GM13977 (cell line): ENCODE measurements around the gene AFF1.

Experiments
- DNase-seq: peaks from one replicate; pipeline ENCODE4 v3.0.0; 2012; ENCODE audit warnings: low spot score
- in situ Hi-C: fragments of 300-500 bp; cut with MboI; formaldehyde crosslinking; loops from one replicate; pipeline ENCODE4 v1.12.0; 2022; ENCODE audit warnings: low sequenced_read_pairs, low pct_unique_long_range_greater_than_20kb, mixed read lengths, inconsistent platforms; ENCODE audit not compliant: unreplicated experiment
- TF ChIP-seq, protein P1 (sequence below): IDR thresholded peaks from 2 replicates; pipeline ENCODE4 v1.5.1; 2012; ENCODE audit warnings: mild to moderate bottlenecking, control low read depth; ENCODE audit not compliant: insufficient read depth; ENCODE audit errors: extremely low read depth, missing control alignments

Gene AFF1

DNA sequence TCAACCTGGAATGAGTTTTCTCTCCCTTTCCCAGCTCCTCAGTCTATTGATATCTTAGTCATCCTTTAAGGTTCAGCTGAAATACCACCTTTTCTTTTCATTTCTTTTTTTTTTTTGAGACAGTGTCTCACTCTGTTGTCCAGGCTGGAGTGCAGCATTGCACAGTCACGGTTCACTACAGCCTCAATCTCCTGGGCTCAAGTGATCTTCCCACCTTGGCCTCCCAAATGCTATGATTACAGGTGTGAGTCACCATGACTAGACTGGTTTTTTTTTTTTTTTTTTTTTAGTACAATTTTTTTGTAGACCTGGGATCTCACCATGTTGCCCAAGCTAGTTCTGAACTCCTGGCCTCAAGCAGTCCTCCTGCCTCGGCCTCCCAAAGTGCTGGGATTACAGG, 28.9 kb downstream of the AFF1 start:
- in situ Hi-C loops = no loop called here
- no peak for DNase-seq
- TF ChIP-seq, protein P1, sequence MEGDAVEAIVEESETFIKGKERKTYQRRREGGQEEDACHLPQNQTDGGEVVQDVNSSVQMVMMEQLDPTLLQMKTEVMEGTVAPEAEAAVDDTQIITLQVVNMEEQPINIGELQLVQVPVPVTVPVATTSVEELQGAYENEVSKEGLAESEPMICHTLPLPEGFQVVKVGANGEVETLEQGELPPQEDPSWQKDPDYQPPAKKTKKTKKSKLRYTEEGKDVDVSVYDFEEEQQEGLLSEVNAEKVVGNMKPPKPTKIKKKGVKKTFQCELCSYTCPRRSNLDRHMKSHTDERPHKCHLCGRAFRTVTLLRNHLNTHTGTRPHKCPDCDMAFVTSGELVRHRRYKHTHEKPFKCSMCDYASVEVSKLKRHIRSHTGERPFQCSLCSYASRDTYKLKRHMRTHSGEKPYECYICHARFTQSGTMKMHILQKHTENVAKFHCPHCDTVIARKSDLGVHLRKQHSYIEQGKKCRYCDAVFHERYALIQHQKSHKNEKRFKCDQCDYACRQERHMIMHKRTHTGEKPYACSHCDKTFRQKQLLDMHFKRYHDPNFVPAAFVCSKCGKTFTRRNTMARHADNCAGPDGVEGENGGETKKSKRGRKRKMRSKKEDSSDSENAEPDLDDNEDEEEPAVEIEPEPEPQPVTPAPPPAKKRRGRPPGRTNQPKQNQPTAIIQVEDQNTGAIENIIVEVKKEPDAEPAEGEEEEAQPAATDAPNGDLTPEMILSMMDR = no peak

DNA sequence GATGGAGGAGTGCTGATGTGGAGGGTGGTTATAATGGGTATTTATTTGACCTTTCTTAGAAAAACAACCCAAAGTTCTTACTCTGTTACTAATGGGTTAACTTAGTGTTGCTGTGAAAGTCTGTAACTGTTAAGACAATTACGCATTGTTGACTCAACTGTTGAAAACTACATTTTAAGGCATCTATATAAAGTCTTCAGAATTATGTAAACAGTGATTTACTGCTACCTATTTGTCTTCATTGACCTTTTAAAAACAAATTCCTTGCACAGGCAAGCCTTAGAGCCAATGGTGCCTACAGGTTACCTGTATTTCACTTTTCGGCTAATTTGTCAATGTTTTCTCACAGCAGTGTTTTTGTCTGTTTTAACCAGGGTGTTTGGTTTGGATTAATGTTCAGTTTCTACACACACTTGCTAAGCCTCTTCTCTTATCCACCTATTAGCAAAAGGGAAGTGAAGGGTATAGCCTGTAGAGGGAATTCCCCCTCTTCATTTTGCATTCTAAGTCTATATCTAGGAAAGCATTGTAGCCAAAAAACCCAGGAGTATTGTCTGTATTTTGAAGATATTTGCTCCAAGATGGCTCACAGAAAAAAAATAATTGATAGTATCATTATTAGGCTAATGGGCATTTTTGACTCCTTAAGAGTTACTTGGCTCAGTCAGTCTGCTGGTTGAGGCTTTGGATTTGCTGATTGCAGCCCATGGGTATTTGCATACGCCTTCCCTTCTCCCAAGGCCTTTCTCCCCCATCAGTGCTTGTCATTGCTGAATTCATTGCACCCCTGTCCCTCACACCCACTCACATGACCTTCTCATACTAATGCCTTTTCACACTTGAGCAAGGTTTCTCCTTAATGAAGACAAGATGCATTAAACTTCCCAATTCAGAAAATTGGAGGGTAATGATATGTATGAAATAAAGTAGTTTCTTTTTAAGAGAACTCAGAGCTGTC, 30.5 kb downstream of the AFF1 start:
- TF ChIP-seq, protein P1 = no peak
- peak; percentile 32 for DNase-seq
- in situ Hi-C loops = no loop called here

DNA sequence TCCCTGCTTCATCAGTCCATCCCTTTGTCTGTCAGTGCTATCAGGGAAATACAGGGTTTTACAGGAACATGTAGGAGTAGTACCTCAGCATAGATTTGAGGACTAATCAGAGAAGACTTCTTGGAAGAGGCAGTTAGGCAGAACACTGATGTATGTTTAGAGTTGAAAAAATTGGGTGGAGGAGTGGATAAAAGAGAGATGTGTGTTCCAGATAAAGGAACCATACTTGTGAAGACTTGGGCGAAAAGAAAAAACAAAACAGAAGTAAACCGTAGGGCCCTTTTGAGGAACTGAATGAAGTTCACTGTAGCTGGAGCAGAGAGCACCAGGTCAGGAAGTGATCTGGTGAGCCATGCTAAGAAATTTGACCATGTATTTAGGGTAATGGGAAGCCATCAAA, 32.3 kb downstream of the AFF1 start:
- no peak for DNase-seq
- in situ Hi-C loops = no loop called here
- TF ChIP-seq, protein P1 = no peak

DNA sequence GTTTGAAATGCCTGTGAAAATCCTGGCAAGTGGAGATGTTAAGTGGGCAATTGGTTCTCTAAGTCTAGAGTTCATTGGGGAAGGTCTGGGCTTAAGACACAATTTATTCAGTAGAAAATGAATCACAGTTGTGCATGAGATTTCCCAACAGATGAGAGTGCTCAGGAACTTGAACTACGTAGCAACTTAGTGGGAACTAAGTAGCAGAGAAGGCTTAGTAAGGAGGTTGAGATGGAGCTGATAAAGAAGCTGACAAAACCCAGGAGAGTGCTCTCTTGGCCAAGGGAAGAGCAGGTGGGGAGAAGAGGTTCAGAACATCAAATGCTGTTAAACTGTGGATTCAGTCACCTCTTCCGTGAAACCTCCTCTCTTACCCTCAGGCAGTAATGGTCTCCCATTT, 33.0 kb downstream of the AFF1 start:
- no peak for DNase-seq
- in situ Hi-C loops = no loop called here
- TF ChIP-seq, protein P1 = no peak

DNA sequence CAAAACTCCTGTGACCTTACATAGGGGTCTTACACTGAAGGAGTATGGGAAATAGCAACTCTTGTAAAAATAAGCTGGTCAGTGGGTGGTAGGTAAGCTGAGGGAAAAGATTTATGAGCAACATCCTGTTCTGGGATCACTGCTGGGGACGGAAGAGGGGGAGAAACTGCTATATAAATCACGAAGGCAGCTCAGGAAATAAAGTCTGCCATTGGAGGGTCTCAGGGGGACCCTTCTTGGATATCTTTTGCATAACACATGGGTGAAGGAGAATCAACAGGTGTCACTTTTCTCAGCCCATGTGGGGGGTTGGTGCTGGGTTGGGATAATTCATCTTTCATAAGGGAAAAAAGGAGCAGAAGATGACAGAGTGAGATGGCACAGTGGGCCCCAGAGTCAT, 33.7 kb downstream of the AFF1 start:
- DNase-seq = no peak
- in situ Hi-C loops = no loop called here
- TF ChIP-seq, protein P1 = no peak

DNA sequence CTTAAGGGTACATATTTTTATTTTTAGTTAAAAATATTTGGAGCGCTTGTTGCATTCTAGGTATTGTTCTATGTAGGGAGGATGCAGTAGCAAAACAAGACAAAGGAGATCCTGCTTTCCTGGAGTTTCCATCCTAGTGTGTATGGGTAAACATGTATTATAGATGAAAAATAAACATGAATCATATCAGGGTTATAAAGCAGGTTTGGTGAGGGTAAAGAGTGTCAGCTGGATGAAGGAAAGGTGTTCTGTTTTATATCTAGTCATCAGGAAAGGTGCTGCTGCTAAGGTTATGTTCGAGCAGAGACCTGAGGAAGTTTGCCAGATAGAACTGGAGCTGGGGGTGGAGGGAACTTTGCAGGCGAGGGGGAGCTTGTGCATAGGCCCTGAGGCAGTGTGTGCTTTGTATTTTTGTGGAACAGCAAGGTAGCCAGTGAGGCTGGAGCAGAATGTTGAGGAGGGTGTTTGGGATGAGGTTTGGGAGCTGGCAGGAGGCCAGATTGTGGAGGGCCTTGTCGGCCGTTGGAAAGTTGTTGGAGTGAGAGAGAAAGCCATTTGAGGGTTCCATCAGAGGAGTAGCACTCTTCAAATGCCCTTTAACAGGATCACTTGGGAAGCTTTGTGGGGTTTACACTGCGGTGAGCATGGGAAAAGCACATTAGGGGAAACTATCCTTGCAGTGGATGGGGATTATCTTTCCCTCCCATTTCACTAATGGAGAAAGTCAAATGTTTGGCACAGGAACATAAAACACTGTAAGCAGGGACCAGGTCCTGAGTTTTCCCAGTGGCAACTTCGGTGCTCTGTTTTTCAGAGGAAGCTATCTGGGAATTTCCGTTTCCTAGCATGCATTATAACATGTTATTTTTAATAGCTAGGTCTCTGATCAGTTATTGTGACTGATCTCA, 35.9 kb downstream of the AFF1 start:
- TF ChIP-seq, protein P1 = no peak
- no peak for DNase-seq
- in situ Hi-C loops = no loop called here
